K562 (cell line): ENCODE measurements around the gene FBXO10. TPM values are rescaled to one million over a fixed set of nuclear protein-coding genes. Genes with fewer than 3 reads are reported as not detected.

Source experiments
- ATAC-seq: fragments of 200-7000 bp; cut with Tn5 transposase; 3 replicates; pipeline ENCODE4 v1.9.1; 2020; ENCODE audit warnings: moderate library complexity
- BruUV-seq: library from RNA; stranded (reverse); fragments of 400-500 nt; replicated peaks from 2 replicates; lab custom pipeline; 2021; lab: Mats Ljungman, UMichigan
- CTCF ChIA-PET: fragments of 300-600 bp; formaldehyde crosslinking; extraction: SDS; loops from one replicate; lab custom pipeline; 2021; ENCODE audit warnings: low intra/inter-chr PET ratio; lab: Yijun Ruan, JAX
- POLR2A ChIA-PET: fragments of 300-600, 350-650 bp; sonication (Branson Sonifier 250); formaldehyde crosslinking; extraction: SDS; loops from one replicate; lab custom pipeline; 2021; ENCODE audit warnings: antibody characterized with exemption, inconsistent platforms; lab: Yijun Ruan, JAX
- DNase-seq, 4 experiments: peaks; one replicate each; pipeline versions ENCODE4 v3.0.0 to v3.0.0-alpha.2; 2011 to 2018; ENCODE audit warnings: low spot score in 3 of 4, mixed read lengths in 3 of 4; ENCODE audit errors: extremely low read depth in 1 of 4
- FAIRE-seq: peaks from 2 replicates; lab custom pipeline; 2011; peaks lifted over from hg19 to GRCh38; lab: Jason Lieb, UNC
- H2AFZ ChIP-seq: 2 replicates; pipeline ENCODE4 v1.6.0; 2011; ENCODE audit warnings: low read depth, low read length, control low read depth, inconsistent platforms
- H3K27ac ChIP-seq: fragments of 200-600 bp; 3 replicates; pipeline ENCODE4 v1.8.0; 2011; ENCODE audit warnings: low read depth, mild to moderate bottlenecking, control low read depth, inconsistent platforms, low read length, moderate library complexity, mixed read lengths; ENCODE audit errors: extremely low read depth
- H3K27me3 ChIP-seq, 2 experiments: fragments of 300-600 bp in 1 of 2; 2 replicates in 1 of 2; 3 replicates in 1 of 2; pipeline versions ENCODE4 v1.6.0 to v1.8.0; 2011; ENCODE audit warnings: inconsistent platforms in 2 of 2, low read length in 2 of 2, mild to moderate bottlenecking in 1 of 2, mixed read lengths in 1 of 2, moderate library complexity in 1 of 2; ENCODE audit not compliant: control insufficient read depth in 2 of 2, insufficient read depth in 2 of 2
- H3K36me3 ChIP-seq: fragments of 300-600 bp; 3 replicates; pipeline ENCODE4 v1.8.0; 2011; ENCODE audit warnings: mild to moderate bottlenecking, low read length, inconsistent platforms; ENCODE audit not compliant: control insufficient read depth, insufficient read depth
- H3K4me1 ChIP-seq, 2 experiments: fragments of 200-600 bp in 1 of 2; replicated peaks in 1 of 2; 2 replicates in 1 of 2; 3 replicates in 1 of 2; pipeline versions ENCODE4 v1.5.1 to v1.8.0; 2011; ENCODE audit warnings: inconsistent platforms in 2 of 2, low read length in 2 of 2, mild to moderate bottlenecking in 1 of 2, mixed read lengths in 1 of 2, moderate library complexity in 1 of 2; ENCODE audit not compliant: control insufficient read depth in 2 of 2, insufficient read depth in 2 of 2
- H3K4me2 ChIP-seq: 2 replicates; pipeline ENCODE4 v1.6.1; 2011; ENCODE audit warnings: low read length, control low read depth, inconsistent platforms, mixed read lengths; ENCODE audit not compliant: insufficient read depth
- H3K4me3 ChIP-seq: fragments of 200-600 bp; sonication (generic), shearing (Covaris generic); 2 replicates; pipeline ENCODE4 v1.5.1; 2016; ENCODE audit warnings: control low read depth, inconsistent platforms
- H3K79me2 ChIP-seq: fragments of 200-600 bp; 3 replicates; pipeline ENCODE4 v1.8.0; 2011; ENCODE audit warnings: low read length, inconsistent platforms; ENCODE audit not compliant: control insufficient read depth, insufficient read depth
- H3K9ac ChIP-seq, 2 experiments: 2 replicates each; pipeline versions ENCODE4 v1.6.0 to v1.6.1; 2011; ENCODE audit warnings: low read depth in 2 of 2, low read length in 2 of 2, control low read depth in 1 of 2, inconsistent platforms in 1 of 2, mild to moderate bottlenecking in 1 of 2, mixed read lengths in 1 of 2; ENCODE audit not compliant: insufficient read depth in 1 of 2
- H3K9me1 ChIP-seq: one replicate; pipeline ENCODE4 v1.6.0; 2011; ENCODE audit warnings: inconsistent platforms, mild to moderate bottlenecking, low read length, moderate library complexity; ENCODE audit not compliant: control insufficient read depth, insufficient read depth
- H3K9me3 ChIP-seq: replicated peaks from 2 replicates; pipeline ENCODE4 v1.5.1; 2011; ENCODE audit warnings: low read depth, low read length, inconsistent platforms; ENCODE audit not compliant: control insufficient read depth, insufficient read depth
- H4K20me1 ChIP-seq: replicated peaks from 2 replicates; pipeline ENCODE4 v1.6.1; 2011; ENCODE audit warnings: low read length, inconsistent platforms, mixed read lengths; ENCODE audit not compliant: control insufficient read depth, insufficient read depth
- BRD9 ChIP-seq: fragments of 450-650 bp; IDR thresholded peaks from 2 replicates; pipeline ENCODE4 v1.6.1; 2018; ENCODE audit warnings: low read depth; ENCODE audit not compliant: partially characterized antibody
- BRF1 ChIP-seq: IDR thresholded peaks from 3 replicates; pipeline ENCODE4 v1.6.1; 2011; ENCODE audit warnings: borderline replicate concordance, mild to moderate bottlenecking; ENCODE audit not compliant: insufficient read length; ENCODE audit errors: extremely low read depth
- CREM ChIP-seq: IDR thresholded peaks from 2 replicates; pipeline ENCODE4 v1.6.1; 2014; ENCODE audit warnings: antibody characterized with exemption, low read depth
- IRF2 ChIP-seq: sonication (generic); formaldehyde crosslinking; IDR thresholded peaks from 2 replicates; pipeline ENCODE4 v1.8.1; 2022; ENCODE audit warnings: mild to moderate bottlenecking, missing genetic modification reagents
- KAT7 ChIP-seq: sonication (generic); formaldehyde crosslinking; IDR thresholded peaks from 2 replicates; pipeline ENCODE4 v1.8.0; 2022; ENCODE audit warnings: missing genetic modification reagents, mild to moderate bottlenecking, borderline replicate concordance
- POLR2AphosphoS2 ChIP-seq: IDR thresholded peaks from 2 replicates; pipeline ENCODE4 v1.6.1; 2012; ENCODE audit warnings: low read length, improper control_type of control experiment
- POU5F1 ChIP-seq: fragments of 150-350 bp; IDR thresholded peaks from 2 replicates; pipeline ENCODE4 v1.6.1; 2014; ENCODE audit warnings: borderline replicate concordance, low read length, low read depth, mild to moderate bottlenecking; ENCODE audit not compliant: partially characterized antibody
- SMARCA5 ChIP-seq: fragments of 450-650 bp; IDR thresholded peaks from 2 replicates; pipeline ENCODE4 v1.6.1; 2016
- ZFP1 ChIP-seq: fragments of 450-650 bp; formaldehyde crosslinking; IDR thresholded peaks from 2 replicates; pipeline ENCODE4 v1.4.0; 2020; ENCODE audit warnings: mild to moderate bottlenecking, mixed read lengths
- ZNF23 ChIP-seq: fragments of 250-450 bp; sonication (Bioruptor Pico); IDR thresholded peaks from 2 replicates; pipeline ENCODE4 v1.4.0; 2020; ENCODE audit warnings: mild to moderate bottlenecking
- ZNF24 ChIP-seq: fragments of 450-650 bp; IDR thresholded peaks from 2 replicates; pipeline ENCODE4 v1.6.1; 2016
- ZNF395 ChIP-seq: fragments of 200-800 bp; sonication (Bioruptor generic); IDR thresholded peaks from 2 replicates; pipeline ENCODE4 v1.6.1; 2017; ENCODE audit warnings: missing genetic modification characterization, missing compliant biosample characterization
- ZNF695 ChIP-seq: fragments of 450-650 bp; formaldehyde crosslinking; IDR thresholded peaks from 2 replicates; pipeline ENCODE4 v1.4.0; 2020; ENCODE audit warnings: mild to moderate bottlenecking, moderate library complexity
- WGBS: fragments of 100-300 bp; shearing (Covaris generic); methylation state at CpG from one replicate; pipeline ENCODE4 v1.1.6; 2016; ENCODE audit warnings: low coverage, mixed read lengths; ENCODE audit not compliant: insufficient coverage; ENCODE audit errors: missing lambda C conversion rate; 5-methylcytosine and 5-hydroxymethylcytosine counted together
- in situ Hi-C: fragments of 300-500 bp; cut with MboI; formaldehyde crosslinking; loops from 4 replicates; pipeline ENCODE4 v1.15.0; 2018; ENCODE audit warnings: inconsistent platforms, mixed read lengths
- intact Hi-C: fragments of 100-400 bp; cut with micrococcal nuclease; formaldehyde crosslinking; loops from 2 replicates; pipeline ENCODE4 v1.14.2; 2022
- polyA plus RNA-seq, 8 experiments: library from polyadenylated mRNA; depleted of rRNA in 4 of 8; stranded (reverse) in 5 of 8; unstranded in 3 of 8; fragments of >200 nt; fragmentation: Nextera tagmentation in 2 of 8; fragmentation: Illumina TruSeq in 1 of 8; extraction: Ambion mirVana in 2 of 8; extraction: Trizol in 1 of 8; gene quantifications; 2 replicates each; pipeline versions ENCODE4 v1.2.1 to v1.2.3, GENCODE V29; 2011 to 2014; ENCODE audit warnings: inconsistent platforms in 1 of 8, missing spikeins in 1 of 8
- total RNA-seq, 7 experiments: library from RNA; depleted of rRNA in 6 of 7; stranded (reverse); fragments of >200 nt in 6 of 7; fragmentation: Illumina TruSeq in 2 of 7; extraction: Trizol in 2 of 7; gene quantifications; 2 replicates each; pipeline versions ENCODE4 v1.2.1 to v1.2.3, GENCODE V29; 2011 to 2021; ENCODE audit warnings: low replicate concordance in 1 of 7
- TF ChIP-seq, protein P1 (sequence below), 2 experiments: fragments of 450-650 bp; conservative IDR thresholded peaks; 2 replicates each; pipeline ENCODE4 v1.6.1; 2017; ENCODE audit warnings: mild to moderate bottlenecking in 2 of 2, moderate library complexity in 2 of 2

The FBXO10 gene
- total and polyA plus RNA-seq, 9 of the 15 experiments (the other 6 are each of a cell fraction or from before 2014, with no cell fraction given): 0.84 to 9.9 (median 6.0) TPM

DNA sequence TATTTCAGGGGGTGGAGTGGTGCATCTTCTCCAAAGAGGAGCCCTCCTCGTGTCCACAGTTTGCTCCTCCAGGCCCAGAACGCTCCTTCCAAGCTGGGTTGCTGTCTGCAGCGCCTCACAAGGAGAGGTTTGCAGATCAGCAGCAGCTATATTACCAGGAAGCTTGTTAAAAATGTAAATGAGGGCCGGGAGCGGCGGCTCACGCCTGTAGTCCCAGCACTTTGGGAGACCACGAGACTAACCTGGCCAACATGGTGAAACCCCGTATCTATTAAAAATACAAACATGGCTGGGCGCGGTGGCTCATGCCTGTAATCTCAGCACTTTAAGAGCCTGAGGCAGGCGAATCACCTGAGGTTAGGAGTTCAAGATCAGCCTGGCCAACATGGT lies 49.6 kb upstream of the FBXO10 start:
- H3K36me3 ChIP-seq: no peaks in the 10 kb centered on the region
- ATAC-seq (no peak), DNase-seq (no peak), FAIRE-seq (no peak)
- 0% methylated on average over 12 of the region's 12 CpGs for WGBS
- intact Hi-C loops: no loop called here
- H3K79me2 ChIP-seq: no peaks in the 10 kb centered on the region
- H3K27me3 ChIP-seq: peaks cover 38 to 51% of the 10 kb centered on the region in 2 experiments
- CTCF ChIA-PET: no interaction called here
- BruUV-seq: no TSS peak
- no peaks in the 10 kb centered on the region; a peak in 1 of 5 replicates for H3K4me1 ChIP-seq
- POLR2A ChIA-PET: interaction anchor here (0.6 to 0.7 kb wide), 3 partner anchors 9 to 87 kb away, joined by 3 read pairs; no protein-coding TSS in a partner anchor
- no peak overlapping the region for H3K27ac ChIP-seq
- no peak overlapping the region for H3K9ac ChIP-seq
- H4K20me1 ChIP-seq: peaks cover 8% of the 10 kb centered on the region; the same call in 1 of the 2 replicates
- no peaks in the 10 kb centered on the region for H3K9me1 ChIP-seq
- in situ Hi-C loops: no loop called here
- TF ChIP-seq POLR2AphosphoS2 (no peak), BRF1 (no peak), IRF2 (CRISPR knock-in tag) (no peak), KAT7 (no peak), ZFP1 (CRISPR knock-in tag) (no peak), ZNF395 (CRISPR knock-in tag) (no peak), POU5F1 (no peak), ZNF23 (CRISPR knock-in tag) (no peak), ZNF695 (no peak), ZNF24 (no peak), CREM (no peak), BRD9 (no peak), SMARCA5 (no peak)
- TF ChIP-seq, protein P1, sequence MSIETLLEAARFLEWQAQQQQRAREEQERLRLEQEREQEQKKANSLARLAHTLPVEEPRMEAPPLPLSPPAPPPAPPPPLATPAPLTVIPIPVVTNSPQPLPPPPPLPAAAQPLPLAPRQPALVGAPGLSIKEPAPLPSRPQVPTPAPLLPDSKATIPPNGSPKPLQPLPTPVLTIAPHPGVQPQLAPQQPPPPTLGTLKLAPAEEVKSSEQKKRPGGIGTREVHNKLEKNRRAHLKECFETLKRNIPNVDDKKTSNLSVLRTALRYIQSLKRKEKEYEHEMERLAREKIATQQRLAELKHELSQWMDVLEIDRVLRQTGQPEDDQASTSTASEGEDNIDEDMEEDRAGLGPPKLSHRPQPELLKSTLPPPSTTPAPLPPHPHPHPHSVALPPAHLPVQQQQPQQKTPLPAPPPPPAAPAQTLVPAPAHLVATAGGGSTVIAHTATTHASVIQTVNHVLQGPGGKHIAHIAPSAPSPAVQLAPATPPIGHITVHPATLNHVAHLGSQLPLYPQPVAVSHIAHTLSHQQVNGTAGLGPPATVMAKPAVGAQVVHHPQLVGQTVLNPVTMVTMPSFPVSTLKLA (conservative IDR thresholded peaks at IDR 0.05): no peak
- H2AFZ ChIP-seq: no peak overlapping the region
- H3K4me2 ChIP-seq: no peak overlapping the region
- H3K4me3 ChIP-seq: no peak overlapping the region
- no peaks in the 10 kb centered on the region for H3K9me3 ChIP-seq
